HG02885 (cell line): ENCODE data around the gene ZNF670.
"Not testable (repeated sequence)": the region's sequence is repeated elsewhere in the genome, so short reads cannot be mapped to it uniquely, and the experiment has no call there.

Experiments
- ATAC-seq: cut with Tn5 transposase; IDR thresholded peaks from one replicate; pipeline ENCODE4 v1.9.1; 2021; ENCODE audit warnings: mild to moderate bottlenecking; ENCODE audit not compliant: unreplicated experiment, poor library complexity

Gene ZNF670

DNA sequence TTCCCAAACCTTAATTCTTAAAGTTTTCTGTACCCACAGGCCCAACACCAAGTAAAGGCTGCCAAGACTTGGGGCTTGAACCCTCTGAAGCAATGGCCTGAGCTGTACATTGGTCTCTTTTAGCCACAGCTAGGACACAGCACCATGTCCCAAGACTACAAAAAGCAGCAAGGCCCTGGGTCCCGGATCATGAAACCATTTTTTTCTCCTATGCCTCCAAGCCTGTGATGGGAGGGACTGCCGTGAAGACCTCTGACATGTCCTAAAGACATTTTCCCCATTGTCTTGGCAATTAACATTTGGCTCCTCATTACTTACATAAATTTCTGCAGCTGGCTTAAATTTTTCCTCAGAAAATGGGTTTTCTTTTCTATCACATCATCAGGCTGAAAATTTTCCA lies 30.9 kb downstream of the ZNF670 start:
- ATAC-seq = no peak

DNA sequence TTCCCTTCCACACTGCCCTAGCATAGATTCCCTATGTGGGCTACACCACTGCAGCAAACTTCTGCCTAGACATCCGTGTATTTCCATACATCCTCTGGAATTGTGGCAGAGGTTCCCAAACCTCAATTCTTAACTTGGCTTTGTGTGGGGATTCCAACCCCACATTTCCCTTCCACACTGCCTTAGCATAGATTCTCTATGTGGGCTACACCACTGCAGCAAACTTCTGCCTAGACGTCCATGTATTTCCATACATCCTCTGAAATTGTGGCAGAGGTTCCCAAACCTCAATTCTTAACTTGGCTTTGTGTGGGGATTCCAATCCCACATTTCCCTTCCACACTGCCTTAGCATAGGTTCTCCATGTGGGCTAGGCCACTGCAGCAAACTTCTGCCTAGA lies 31.4 kb downstream of the ZNF670 start:
- no peak for ATAC-seq

DNA sequence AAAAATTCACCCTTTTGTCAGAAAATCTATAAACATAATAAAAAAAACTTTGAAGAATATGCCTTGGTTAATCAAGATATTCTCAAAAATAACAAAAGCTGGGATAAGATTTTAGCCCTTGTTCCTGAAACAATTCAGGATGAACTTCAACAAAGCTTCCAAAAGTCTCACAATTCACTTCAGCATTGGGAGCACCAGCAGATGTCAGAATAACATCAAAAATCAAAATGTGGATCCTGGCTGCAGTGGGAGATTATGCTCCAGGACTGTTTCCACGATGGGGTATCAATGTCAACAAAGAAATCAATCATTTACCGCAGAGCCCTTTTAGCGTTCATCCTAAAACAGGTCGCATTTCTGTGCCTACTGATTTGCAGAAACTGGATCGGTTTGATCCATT lies 35.2 kb downstream of the ZNF670 start:
- ATAC-seq = no peak

DNA sequence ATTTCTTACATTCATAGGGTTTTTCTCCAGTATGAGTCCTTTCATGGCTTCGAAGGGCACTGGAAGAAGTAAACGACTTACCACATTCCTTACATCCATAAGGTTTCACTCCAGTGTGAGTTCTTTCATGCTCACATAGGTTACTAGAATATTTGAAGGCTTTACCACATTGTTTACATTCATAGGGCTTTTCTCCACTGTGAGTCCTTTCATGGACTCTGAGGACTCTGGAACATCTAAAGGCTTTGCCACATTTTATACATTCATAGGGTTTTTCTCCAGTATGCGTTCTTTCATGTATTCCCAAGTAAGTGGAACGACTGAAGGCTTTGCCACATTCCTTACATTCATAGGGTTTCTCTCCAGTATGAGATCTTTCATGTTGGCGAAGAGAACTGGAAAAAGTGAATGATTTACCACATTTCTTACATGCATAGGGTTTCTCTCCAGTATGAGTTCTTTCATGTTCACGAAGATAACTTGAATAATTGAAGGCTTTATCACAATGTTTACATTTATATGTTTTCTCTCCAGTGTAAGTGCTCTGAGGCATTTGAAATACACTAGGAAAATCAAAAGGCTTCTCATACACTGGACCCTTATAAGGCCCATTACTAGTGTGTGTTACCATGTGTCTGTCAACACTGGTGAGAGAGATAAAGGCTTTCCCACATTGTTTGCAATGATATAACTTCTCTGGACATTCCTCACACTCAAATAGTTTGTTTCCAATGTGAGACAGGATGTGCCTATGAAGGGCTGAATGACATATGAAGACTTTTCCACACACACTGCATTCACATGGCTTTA lies 40.9 kb downstream of the ZNF670 start:
- no peak for ATAC-seq

DNA sequence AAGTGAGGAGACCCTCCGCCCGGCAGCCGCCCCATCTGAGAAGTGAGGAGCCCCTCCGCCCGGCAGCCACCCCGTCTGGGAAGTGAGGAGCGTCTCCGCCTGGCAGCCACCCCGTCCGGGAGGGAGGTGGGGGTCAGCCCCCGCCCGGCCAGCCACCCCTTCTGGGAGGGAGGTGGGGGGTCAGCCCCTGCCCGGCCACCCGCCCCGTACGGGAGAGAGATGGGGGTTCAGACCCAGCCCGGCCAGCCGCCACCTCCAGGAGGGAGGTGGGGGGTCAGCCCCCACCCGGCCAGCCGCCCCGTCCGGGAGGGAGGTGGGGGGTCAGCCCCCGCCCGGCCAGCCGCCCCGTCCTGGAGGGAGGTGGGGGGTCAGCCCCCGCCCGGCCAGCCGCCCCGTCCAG lies 46.3 kb downstream of the ZNF670 start:
- ATAC-seq = not testable (repeated sequence)
